Forelimb muscle (tissue), 1 donor: ENCODE measurements around the gene FGF3. TPM values are rescaled to one million over a fixed set of nuclear protein-coding genes. Genes with fewer than 3 reads are reported as not detected.
"Not testable (repeated sequence)": the region's sequence is repeated elsewhere in the genome, so short reads cannot be mapped to it uniquely, and the experiment has no call there.

ENCODE experiments used
- DNase-seq: peaks from one replicate; pipeline ENCODE4 v3.0.0-alpha.2; 2013; ENCODE audit warnings: low read depth
- polyA plus RNA-seq: library from polyadenylated mRNA; unstranded; fragments of 120-200 nt; gene quantifications from one replicate; pipeline ENCODE4 v1.2.1, GENCODE V29; 2013; ENCODE audit not compliant: insufficient read length

FGF3 gene
- polyA plus RNA-seq, 1 donor = not detected

DNA sequence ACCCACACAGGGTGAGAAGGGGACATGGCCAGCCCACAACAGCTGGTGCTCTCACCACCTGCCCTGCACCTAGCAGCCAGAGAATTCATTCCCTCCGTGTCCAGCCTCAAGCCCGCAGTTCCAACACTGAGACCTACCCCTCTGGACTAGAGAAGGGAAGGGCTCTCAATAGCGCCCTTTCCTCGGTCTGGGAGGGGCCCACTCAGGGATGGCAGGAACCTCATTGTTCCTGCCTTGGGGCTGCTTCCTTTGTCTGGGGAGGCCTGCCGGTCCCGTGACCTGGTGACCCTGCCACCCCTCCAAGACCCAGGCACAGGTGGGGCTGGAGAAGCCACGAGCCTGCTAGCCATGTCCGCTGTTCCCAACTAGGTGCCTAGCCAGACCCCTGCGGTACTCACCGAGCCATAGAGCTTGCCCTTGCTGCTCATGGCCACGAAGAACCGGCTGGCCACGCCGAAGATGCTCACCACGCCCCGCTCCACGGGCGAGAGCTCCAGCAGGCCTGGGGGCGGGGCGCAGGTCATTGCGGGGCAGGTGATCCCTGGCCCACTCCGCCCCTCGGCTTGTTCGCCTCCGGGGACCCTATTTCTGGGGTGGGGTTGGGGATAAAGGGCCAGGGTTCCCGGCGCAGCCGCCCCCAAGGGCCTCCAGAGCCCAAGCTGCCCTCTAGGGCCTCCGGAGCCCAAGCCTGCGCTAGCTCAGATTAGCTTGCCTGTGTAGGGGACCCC, 45.4 kb downstream of the FGF3 start:
- no peak for DNase-seq

DNA sequence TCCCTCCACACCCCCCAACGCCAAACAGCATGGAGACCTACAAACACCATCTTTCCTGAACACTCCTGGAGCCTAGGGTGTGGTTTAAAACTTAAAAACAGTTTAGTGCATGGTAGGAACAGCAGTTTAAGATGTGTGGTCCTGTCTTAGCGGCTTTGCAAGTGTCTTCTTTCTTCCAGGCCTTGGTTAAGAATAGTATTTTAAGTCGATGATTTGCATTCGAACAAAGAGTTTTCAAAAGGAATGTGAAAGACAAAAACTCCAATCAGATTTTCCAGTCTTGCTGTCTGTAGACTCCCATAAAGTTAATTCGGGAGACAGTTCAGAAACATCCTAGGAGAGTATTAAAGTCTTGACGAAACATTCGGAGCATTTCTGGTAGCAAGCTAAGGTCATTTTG, 47.8 kb downstream of the FGF3 start:
- no peak for DNase-seq

DNA sequence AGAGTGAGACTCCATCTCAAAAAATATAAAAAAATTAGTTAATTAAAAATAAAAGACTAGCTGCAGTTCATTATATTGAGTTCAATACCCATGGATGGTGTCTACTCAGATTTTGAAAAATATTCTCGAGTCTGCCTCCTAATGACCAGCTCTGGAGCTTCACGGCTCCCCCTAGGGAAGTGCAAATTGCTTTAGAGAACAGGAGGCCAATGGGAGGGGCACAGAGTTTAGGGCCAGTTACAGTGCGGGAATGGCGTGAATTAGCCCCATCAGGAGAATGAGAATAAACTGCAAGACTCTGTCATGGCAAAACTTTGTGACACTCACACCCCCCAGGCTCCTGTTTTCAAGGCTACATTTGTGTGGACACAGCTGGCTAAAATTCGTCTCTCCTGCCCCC, 48.7 kb downstream of the FGF3 start:
- DNase-seq = no peak

DNA sequence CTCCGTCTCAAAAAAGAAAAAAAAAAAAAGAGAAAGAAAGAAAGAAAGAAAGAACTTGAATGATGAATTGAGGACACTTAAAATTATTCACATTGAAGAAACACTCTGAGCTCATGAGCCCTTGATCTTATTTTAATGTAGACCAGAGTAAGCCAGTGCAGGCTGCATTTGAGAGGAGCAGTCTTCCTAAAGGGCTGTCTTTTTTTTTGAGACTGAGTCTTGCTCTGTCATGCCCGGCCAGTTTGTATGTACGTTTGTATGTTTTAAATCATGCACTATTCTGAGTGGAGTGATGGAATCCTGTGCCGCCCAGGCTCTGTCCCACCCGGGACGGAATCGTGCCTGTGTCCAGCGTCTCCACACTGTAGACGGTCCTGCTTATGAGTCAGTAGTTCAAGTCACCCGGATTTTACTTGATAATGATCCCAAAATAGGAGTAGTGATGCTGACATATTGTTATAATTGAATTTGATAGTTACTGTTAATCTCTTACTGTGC, 53.7 kb downstream of the FGF3 start:
- no peak for DNase-seq

DNA sequence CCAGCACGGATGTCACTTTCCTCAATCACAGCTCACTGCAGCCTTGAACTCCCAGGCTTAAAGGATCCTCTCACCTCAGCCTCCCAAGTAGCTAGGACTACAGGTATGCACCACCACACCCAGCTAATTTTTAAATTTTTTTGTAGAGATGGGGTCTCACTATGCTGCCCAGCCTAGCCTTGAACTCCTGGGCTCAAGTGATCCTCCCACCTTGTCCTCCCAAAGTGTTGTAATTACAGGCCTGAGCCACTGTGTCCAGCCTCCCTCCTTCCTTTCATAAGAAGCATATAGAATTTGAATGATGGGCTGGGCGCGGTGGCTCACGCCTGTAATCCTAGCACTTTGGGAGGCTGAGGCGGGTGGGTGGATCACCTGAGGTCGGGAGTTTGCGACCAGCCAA, 54.3 kb downstream of the FGF3 start:
- not testable (repeated sequence) for DNase-seq

DNA sequence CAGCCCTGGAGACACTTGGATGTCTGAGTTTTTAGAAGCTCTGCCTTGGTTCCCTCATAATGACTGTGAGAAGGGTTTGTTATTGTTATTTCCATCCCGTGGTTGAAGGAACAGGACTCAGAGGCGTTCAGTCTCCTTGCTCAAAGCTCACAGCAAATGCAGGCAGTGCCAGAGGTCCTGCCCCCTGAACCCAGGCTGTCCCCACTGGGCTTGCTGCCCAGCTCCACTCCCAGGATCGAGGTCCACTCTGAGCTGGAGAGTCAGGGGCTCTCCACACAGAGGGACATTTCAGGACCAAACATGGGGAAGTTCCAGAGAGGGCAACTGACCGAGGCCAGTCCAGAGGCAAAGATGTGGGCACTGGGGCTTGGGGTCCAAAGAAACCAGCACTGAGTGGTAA, 58.9 kb downstream of the FGF3 start:
- no peak for DNase-seq

Other genes starting within 250 kb of the FGF3 start
- gene CCND1, start 178.3 kb downstream of the FGF3 start, polyA plus RNA-seq = 72.4 TPM
- 19.9 TPM for gene LTO1, start 144.1 kb downstream of the FGF3 start, polyA plus RNA-seq
- gene FGF19, start 115.4 kb downstream of the FGF3 start, polyA plus RNA-seq = 0.53 TPM
- gene FGF4, start 44.1 kb downstream of the FGF3 start, polyA plus RNA-seq = 12.0 TPM